Endothelial cell of umbilical vein (primary cell): ENCODE data around the gene UVSSA. TPM values are rescaled to one million over a fixed set of nuclear protein-coding genes. Genes with fewer than 3 reads are reported as not detected.

Experiments
- BruUV-seq: library from RNA; stranded (reverse); fragments of 400-500 nt; replicated peaks from 2 replicates; lab custom pipeline; 2021; lab: Mats Ljungman, UMichigan
- CTCF ChIA-PET: fragments of 300-600, 350-600 bp; sonication (Branson Sonifier 250); formaldehyde crosslinking; loops from one replicate; lab custom pipeline; 2021; ENCODE audit warnings: antibody characterized with exemption, inconsistent platforms; lab: Charles Lee
- POLR2A ChIA-PET: fragments of 300-600, 350-600 bp; sonication (Branson Sonifier 250); formaldehyde crosslinking; loops from one replicate; lab custom pipeline; 2021; ENCODE audit warnings: antibody characterized with exemption, inconsistent platforms; lab: Charles Lee
- DNase-seq: peaks from one replicate; pipeline ENCODE4 v3.0.0-alpha.2; 2011; ENCODE audit warnings: low read depth, low spot score
- FAIRE-seq: peaks from 2 replicates; lab custom pipeline; 2011; peaks lifted over from hg19 to GRCh38; lab: Jason Lieb, UNC
- H2AFZ ChIP-seq: 2 replicates; pipeline ENCODE4 v1.6.0; 2012; ENCODE audit warnings: low read depth, low read length, control low read depth, inconsistent platforms
- H3K27ac ChIP-seq: 2 replicates; pipeline ENCODE4 v1.5.1; 2011; ENCODE audit warnings: low read depth, mild to moderate bottlenecking, control low read depth, low read length, moderate library complexity; ENCODE audit not compliant: insufficient read depth
- H3K27me3 ChIP-seq, 2 experiments: 2 replicates each; pipeline versions ENCODE4 v1.6.0 to v1.6.1; 2011; ENCODE audit warnings: low read length in 2 of 2, mixed read lengths in 1 of 2; ENCODE audit not compliant: control insufficient read depth in 2 of 2, insufficient read depth in 2 of 2
- H3K36me3 ChIP-seq, 2 experiments: 2 replicates in 1 of 2; 3 replicates in 1 of 2; pipeline ENCODE4 v1.5.1; 2011; ENCODE audit warnings: low read length in 2 of 2, mild to moderate bottlenecking in 1 of 2, moderate library complexity in 1 of 2; ENCODE audit not compliant: control insufficient read depth in 2 of 2, insufficient read depth in 2 of 2; ENCODE audit errors: extremely low read depth in 1 of 2
- H3K4me1 ChIP-seq: 3 replicates; pipeline ENCODE4 v1.5.1; 2011; ENCODE audit warnings: mild to moderate bottlenecking, low read length; ENCODE audit not compliant: control insufficient read depth, insufficient read depth; ENCODE audit errors: extremely low read depth
- H3K4me2 ChIP-seq: 2 replicates; pipeline ENCODE4 v1.6.1; 2011; ENCODE audit warnings: low read length, control low read depth, mixed read lengths; ENCODE audit not compliant: insufficient read depth
- H3K4me3 ChIP-seq, 3 experiments: fragments of 200-600 bp in 1 of 3; sonication (generic), shearing (Covaris generic) in 1 of 3; replicated peaks in 1 of 3; 2 replicates each; pipeline ENCODE4 v1.5.1; 2011 to 2016; ENCODE audit warnings: control low read depth in 3 of 3, low read length in 3 of 3, mild to moderate bottlenecking in 2 of 3, inconsistent platforms in 1 of 3, low read depth in 1 of 3, moderate library complexity in 1 of 3; ENCODE audit not compliant: insufficient read depth in 1 of 3
- H3K79me2 ChIP-seq: 2 replicates; pipeline ENCODE4 v1.6.0; 2012; ENCODE audit warnings: low read length, inconsistent platforms; ENCODE audit not compliant: control insufficient read depth, insufficient read depth
- H3K9ac ChIP-seq: replicated peaks from 2 replicates; pipeline ENCODE3; 2011; ENCODE audit warnings: low read length, control low read depth; ENCODE audit not compliant: insufficient read depth; ENCODE audit errors: extremely low read depth
- H3K9me1 ChIP-seq: replicated peaks from 3 replicates; pipeline ENCODE4 v1.6.0; 2011; ENCODE audit warnings: mild to moderate bottlenecking, low read length; ENCODE audit not compliant: control insufficient read depth, insufficient read depth; ENCODE audit errors: extremely low read depth
- H3K9me3 ChIP-seq: replicated peaks from 2 replicates; pipeline ENCODE4 v1.5.1; 2012; ENCODE audit warnings: low read length, inconsistent platforms; ENCODE audit not compliant: control insufficient read depth, insufficient read depth
- H4K20me1 ChIP-seq: replicated peaks from 2 replicates; pipeline ENCODE3; 2011; ENCODE audit warnings: mild to moderate bottlenecking, low read length; ENCODE audit not compliant: control insufficient read depth, insufficient read depth; ENCODE audit errors: extremely low read depth
- CTCF ChIP-seq, 2 donors: IDR thresholded peaks; 1 replicate in 1 of 2; 2 replicates in 1 of 2; pipeline ENCODE4 v1.5.1; 2011; ENCODE audit warnings: low read length in 2 of 2, mild to moderate bottlenecking in 2 of 2, moderate library complexity in 2 of 2, control low read depth in 1 of 2, inconsistent platforms in 1 of 2, low read depth in 1 of 2; ENCODE audit not compliant: insufficient read depth in 1 of 2; ENCODE audit errors: extremely low read depth in 1 of 2
- EZH2 ChIP-seq: IDR thresholded peaks from 2 replicates; pipeline ENCODE4 v1.6.1; 2012; ENCODE audit warnings: borderline replicate concordance, low read depth, mild to moderate bottlenecking, moderate library complexity, low read length, inconsistent platforms; ENCODE audit not compliant: severe bottlenecking
- FOS ChIP-seq: IDR thresholded peaks from 2 replicates; pipeline ENCODE4 v1.6.1; 2011; ENCODE audit warnings: mild to moderate bottlenecking, low read length, moderate library complexity, borderline replicate concordance; ENCODE audit not compliant: insufficient read depth
- GATA2 ChIP-seq: IDR thresholded peaks from 2 replicates; pipeline ENCODE4 v1.7.0; 2011; ENCODE audit warnings: low read depth, mild to moderate bottlenecking, moderate library complexity, mixed read lengths, low read length; ENCODE audit not compliant: insufficient read length, insufficient read depth
- JUN ChIP-seq: IDR thresholded peaks from 2 replicates; pipeline ENCODE4 v1.6.1; 2011; ENCODE audit warnings: borderline replicate concordance, low read depth; ENCODE audit not compliant: insufficient read length, insufficient read depth
- MAX ChIP-seq: IDR thresholded peaks from 2 replicates; pipeline ENCODE4 v1.6.1; 2011; ENCODE audit not compliant: insufficient read depth, insufficient read length
- MYC ChIP-seq: IDR thresholded peaks from one replicate; pipeline ENCODE4 v1.6.1; 2011; ENCODE audit warnings: mild to moderate bottlenecking, low read depth, low read length
- POLR2A ChIP-seq: IDR thresholded peaks from 2 replicates; pipeline ENCODE4 v1.6.1; 2012; ENCODE audit warnings: low read depth, mild to moderate bottlenecking, control low read depth, low read length
- POLR2AphosphoS5 ChIP-seq: IDR thresholded peaks from 2 replicates; pipeline ENCODE4 v1.6.1; 2012; ENCODE audit warnings: low read depth, mild to moderate bottlenecking, control low read depth, low read length, moderate library complexity; ENCODE audit not compliant: insufficient read depth
- dilution Hi-C: fragments of 300-500 bp; cut with MboI; formaldehyde crosslinking; loops from one replicate; pipeline ENCODE4 v1.15.0; 2019; ENCODE audit warnings: low sequenced_read_pairs; ENCODE audit not compliant: extremely low pct_ligation_motif_present
- intact Hi-C: fragments of 100-400 bp; cut with micrococcal nuclease; formaldehyde crosslinking; loops from one replicate; pipeline ENCODE4 v1.10.0; 2022
- polyA plus RNA-seq, 4 experiments: library from polyadenylated mRNA; depleted of rRNA in 3 of 4; stranded (reverse) in 3 of 4; unstranded in 1 of 4; fragments of >200 nt; gene quantifications; 2 replicates each; pipeline versions ENCODE4 v1.2.1 to v1.2.3, GENCODE V29; 2011 to 2012; ENCODE audit warnings: missing spikeins in 1 of 4
- total RNA-seq: library from RNA; stranded (reverse); gene quantifications from 2 replicates; pipeline ENCODE4 v1.2.3, GENCODE V29; 2021

UVSSA gene
- total and polyA plus RNA-seq, 2 donors (not counting 3 experiments of a cell fraction or from before 2014, with no cell fraction given), result 7.1 to 14.9 TPM

- BruUV-seq, result no TSS peak
- intact Hi-C loops (no loop called here), dilution Hi-C loops (no loop called here)
- Histone ChIP-seq H3K4me1 (no peaks in the 10 kb centered on the region), H3K9me1 (no peaks in the 10 kb centered on the region), H3K4me3 (no peak overlapping the region), H3K9ac (no peak overlapping the region), H3K27me3 (no peaks in the 10 kb centered on the region), H3K79me2 (no peaks in the 10 kb centered on the region), H3K9me3 (no peaks in the 10 kb centered on the region), H4K20me1 (no peaks in the 10 kb centered on the region), H3K4me2 (no peak overlapping the region), H2AFZ (no peak overlapping the region), H3K36me3 (no peaks in the 10 kb centered on the region), H3K27ac (no peak overlapping the region)
- ChIA-PET CTCF (interaction anchor here (0.7 kb wide), 1 partner anchor 20 kb away, joined by 3 read pairs; no protein-coding TSS in a partner anchor), POLR2A (no interaction called here)
- FAIRE-seq (no peak), DNase-seq (no peak)
- TF ChIP-seq CTCF (IDR thresholded peaks at IDR 0.05; ENCODE audit: extremely low read depth in 1 of 2, insufficient read depth in 1 of 2, low read depth in 1 of 2, low read length in 2 of 2) (no peak), MAX (no peak), EZH2 (no peak), JUN (no peak), FOS (no peak), POLR2A (no peak), MYC (no peak), POLR2AphosphoS5 (no peak), GATA2 (no peak)
These were observed 28.8 kb downstream of the UVSSA start for GRCh38 chr4:1375761-1376322.
